Bronchial epithelial cell (primary cell): ENCODE data around the gene KRT81. TPM values are rescaled to one million over a fixed set of nuclear protein-coding genes. Genes with fewer than 3 reads are reported as not detected.
A peak's percentile ranks its signal among the peaks of the same experiment; 100 is the strongest.

Source experiments
- DNase-seq: peaks from one replicate; pipeline ENCODE4 v3.0.0-alpha.2; 2010; ENCODE audit warnings: low read depth
- FAIRE-seq: peaks from 2 replicates; lab custom pipeline; 2011; peaks lifted over from hg19 to GRCh38; lab: Jason Lieb, UNC
- H3K27me3 ChIP-seq: 2 replicates; pipeline ENCODE4 v1.5.1; 2011; ENCODE audit warnings: low read length; ENCODE audit not compliant: control insufficient read depth, insufficient read depth
- H3K36me3 ChIP-seq: 2 replicates; pipeline ENCODE4 v1.5.1; 2011; ENCODE audit warnings: low read length; ENCODE audit not compliant: control insufficient read depth, insufficient read depth
- H3K4me3 ChIP-seq: 2 replicates; pipeline ENCODE4 v1.5.1; 2011; ENCODE audit warnings: mild to moderate bottlenecking, low read depth, low read length, control low read depth
- total RNA-seq: library from RNA; depleted of rRNA; stranded (reverse); fragments of >200 nt; gene quantifications from 2 replicates; pipeline ENCODE4 v1.2.1, GENCODE V29; 2014
- TF ChIP-seq, protein P1 (sequence below): IDR thresholded peaks from 2 replicates; pipeline ENCODE4 v1.5.1; 2011; ENCODE audit warnings: mild to moderate bottlenecking, moderate library complexity, low read length, control low read depth, inconsistent platforms; ENCODE audit not compliant: insufficient read depth, severe bottlenecking

The KRT81 gene
- total RNA-seq, 1 donor from 2014 or later: 0.26 TPM

DNA sequence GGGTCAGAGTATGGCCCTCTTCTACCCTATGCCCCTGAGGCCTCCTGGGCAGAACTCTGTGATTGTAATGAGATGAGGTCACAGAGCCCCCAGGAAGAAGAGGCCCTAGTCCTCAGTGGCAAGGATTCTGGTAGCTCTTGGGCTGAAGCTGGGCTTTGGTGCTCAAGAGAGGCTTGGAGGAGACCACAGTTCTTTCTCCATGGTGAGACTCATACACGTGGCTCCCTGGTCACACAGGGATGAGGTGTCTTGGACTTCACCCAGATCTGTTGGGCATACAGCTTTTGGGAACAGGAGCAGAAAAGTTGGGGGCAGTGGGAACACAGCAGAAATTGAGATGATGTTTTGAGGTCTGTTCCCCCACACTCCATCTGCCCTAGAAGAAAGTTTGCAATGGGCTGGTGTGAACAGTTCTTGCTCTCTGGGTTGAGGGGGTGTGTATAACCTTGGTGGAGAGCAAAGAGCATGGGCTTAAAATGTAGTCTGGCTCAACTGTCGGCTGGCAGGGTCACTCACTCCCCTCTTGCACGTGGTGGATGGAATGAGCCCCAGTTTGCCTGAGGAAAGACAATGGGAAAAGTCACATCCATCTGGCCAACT is 16.7 kb downstream of the KRT81 start, which contains the start of gene KRT86:
TSS of gene KRT86 (plus strand) at position 125 of the 600 bp plus-strand sequence. CDS start 27,272 bp downstream, outside the sequence.
- H3K27me3 ChIP-seq: no peaks in the 10 kb centered on the region

DNA sequence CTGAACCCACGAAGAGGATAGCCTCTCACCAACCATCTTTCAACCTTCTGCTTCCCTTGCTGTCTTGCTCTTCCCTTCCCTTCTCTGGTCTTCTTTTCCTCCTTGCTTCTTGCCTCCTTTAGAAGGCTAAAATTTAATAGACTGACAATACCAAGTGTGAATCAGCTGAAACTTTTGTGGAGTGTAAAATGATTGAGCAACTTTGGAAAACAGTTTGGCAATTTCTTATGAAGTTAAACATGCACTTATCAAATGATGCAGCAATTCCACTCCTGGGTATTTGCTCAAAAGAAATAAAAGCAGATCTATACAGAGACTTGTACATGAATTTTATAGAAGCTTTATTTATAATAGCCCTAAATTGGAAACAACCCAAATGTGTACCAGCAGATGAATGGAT is 20.2 kb downstream of the KRT81 start:
- H3K27me3 ChIP-seq: no peaks in the 10 kb centered on the region
- peak; percentile 69 for DNase-seq

More for the DNA sequence above, 16.7 kb downstream of the KRT81 start, which contains the start of gene KRT86:
- Histone ChIP-seq H3K4me3 (no peak within 1 kb of the TSS), H3K36me3 (no peaks in the 10 kb centered on the region)
- DNase-seq: no peak
- TF ChIP-seq, protein P1, sequence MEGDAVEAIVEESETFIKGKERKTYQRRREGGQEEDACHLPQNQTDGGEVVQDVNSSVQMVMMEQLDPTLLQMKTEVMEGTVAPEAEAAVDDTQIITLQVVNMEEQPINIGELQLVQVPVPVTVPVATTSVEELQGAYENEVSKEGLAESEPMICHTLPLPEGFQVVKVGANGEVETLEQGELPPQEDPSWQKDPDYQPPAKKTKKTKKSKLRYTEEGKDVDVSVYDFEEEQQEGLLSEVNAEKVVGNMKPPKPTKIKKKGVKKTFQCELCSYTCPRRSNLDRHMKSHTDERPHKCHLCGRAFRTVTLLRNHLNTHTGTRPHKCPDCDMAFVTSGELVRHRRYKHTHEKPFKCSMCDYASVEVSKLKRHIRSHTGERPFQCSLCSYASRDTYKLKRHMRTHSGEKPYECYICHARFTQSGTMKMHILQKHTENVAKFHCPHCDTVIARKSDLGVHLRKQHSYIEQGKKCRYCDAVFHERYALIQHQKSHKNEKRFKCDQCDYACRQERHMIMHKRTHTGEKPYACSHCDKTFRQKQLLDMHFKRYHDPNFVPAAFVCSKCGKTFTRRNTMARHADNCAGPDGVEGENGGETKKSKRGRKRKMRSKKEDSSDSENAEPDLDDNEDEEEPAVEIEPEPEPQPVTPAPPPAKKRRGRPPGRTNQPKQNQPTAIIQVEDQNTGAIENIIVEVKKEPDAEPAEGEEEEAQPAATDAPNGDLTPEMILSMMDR: no peak
- FAIRE-seq: no peak

DNA sequence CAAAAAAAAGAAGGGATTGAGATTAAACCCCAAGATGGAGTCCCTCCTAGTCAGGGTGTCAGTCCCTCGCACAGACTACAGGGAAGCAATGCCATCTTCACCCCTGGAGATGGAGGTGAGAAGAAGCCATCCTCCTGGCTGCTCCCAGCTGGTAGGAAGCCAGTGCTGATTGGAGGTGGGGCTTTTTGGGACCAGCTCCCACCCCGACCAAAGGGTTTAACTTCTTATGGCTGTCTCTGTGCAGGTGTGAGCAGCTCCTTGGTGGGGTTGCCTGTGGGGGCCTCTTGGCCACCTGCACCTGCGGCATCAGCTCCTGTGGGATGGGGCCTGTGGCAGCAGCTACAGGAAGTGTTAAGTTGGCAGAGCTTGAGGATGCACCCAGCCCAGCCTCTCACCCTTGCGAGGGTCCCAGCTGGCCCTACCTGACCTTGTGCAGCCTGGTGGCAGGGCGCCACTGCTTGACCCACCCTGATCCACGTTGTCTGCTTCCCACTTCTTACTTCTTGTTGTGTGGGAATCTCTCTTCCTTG is 20.7 kb downstream of the KRT81 start:
- Histone ChIP-seq H3K36me3 (no peaks in the 10 kb centered on the region), H3K27me3 (no peaks in the 10 kb centered on the region), H3K4me3 (no peak overlapping the region)
- FAIRE-seq (no peak), DNase-seq (no peak)
- TF ChIP-seq, protein P1: no peak

More for the DNA sequence above, 20.2 kb downstream of the KRT81 start:
- TF ChIP-seq, protein P1: no peak
- FAIRE-seq: no peak
- Histone ChIP-seq H3K4me3 (no peak overlapping the region), H3K36me3 (no peaks in the 10 kb centered on the region)

DNA sequence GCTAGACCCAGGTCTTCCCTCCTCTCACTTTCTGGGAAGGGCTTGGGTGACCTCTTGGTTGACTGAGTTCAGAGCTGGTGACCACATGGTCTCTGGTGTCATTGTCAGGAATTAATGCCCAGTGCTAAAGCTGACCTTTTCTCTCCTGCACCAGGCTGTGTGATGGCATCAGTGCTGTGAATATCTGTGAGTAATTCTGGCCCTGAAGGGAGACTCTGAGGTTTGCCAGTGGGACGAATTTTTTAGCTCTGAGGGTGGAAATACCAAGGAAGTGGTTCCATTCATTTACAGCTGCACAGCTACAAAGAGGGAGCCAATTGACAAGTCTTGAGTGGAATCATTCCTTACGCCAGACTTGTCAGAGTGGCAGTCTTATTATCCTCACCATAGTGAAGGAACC is 23.1 kb downstream of the KRT81 start:
- no peaks in the 10 kb centered on the region for H3K27me3 ChIP-seq
- DNase-seq: no peak
- no peaks in the 10 kb centered on the region for H3K36me3 ChIP-seq
- no peak for FAIRE-seq
- no peak overlapping the region for H3K4me3 ChIP-seq
- TF ChIP-seq, protein P1: no peak

DNA sequence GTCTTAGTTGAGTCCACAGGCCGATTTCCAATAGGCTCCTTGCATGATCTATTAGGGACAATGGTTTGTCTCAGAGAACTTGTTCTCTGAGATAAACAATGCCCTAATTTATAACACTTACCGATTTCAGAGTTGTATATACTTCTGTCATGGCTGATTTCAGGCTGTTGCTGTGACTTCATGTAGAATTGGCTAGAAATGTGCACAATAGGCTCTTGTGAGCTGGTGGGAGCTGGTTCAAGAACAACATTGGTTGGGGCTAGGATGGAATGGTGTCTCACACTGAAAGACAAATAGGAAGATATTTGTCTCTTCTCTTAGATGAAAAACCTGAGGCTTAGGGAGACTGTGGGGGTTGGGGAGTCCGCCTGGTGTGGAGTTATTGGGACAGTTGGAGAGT is 23.6 kb downstream of the KRT81 start:
- FAIRE-seq: no peak

More for the DNA sequence above, 23.6 kb downstream of the KRT81 start:
- Histone ChIP-seq H3K36me3 (no peaks in the 10 kb centered on the region), H3K4me3 (no peak overlapping the region), H3K27me3 (no peaks in the 10 kb centered on the region)
- TF ChIP-seq, protein P1: no peak
- DNase-seq: no peak
